BLaER1 treated with 17β-estradiol and CSF1 and Interleukin-3, amounts not matched to agents 10 nM and 100 nM (cell line): ENCODE data around the gene ARG1.
A peak's percentile ranks its signal among the peaks of the same experiment; 100 is the strongest.
"Not testable (repeated sequence)": the region's sequence is repeated elsewhere in the genome, so short reads cannot be mapped to it uniquely, and the experiment has no call there.

Experiments
- H3K27ac ChIP-seq, 11 experiments: shearing (Covaris generic); formaldehyde crosslinking; 2 replicates each; pipeline ENCODE4 v1.8.1; 2022
- H3K27me3 ChIP-seq, 11 experiments: shearing (Covaris generic); formaldehyde crosslinking; 2 replicates each; pipeline ENCODE4 v1.8.1; 2022
- H3K36me3 ChIP-seq, 11 experiments: shearing (Covaris generic); formaldehyde crosslinking; 2 replicates each; pipeline ENCODE4 v1.8.1; 2022
- H3K4me1 ChIP-seq, 10 experiments: shearing (Covaris generic); formaldehyde crosslinking; 2 replicates each; pipeline ENCODE4 v1.8.1; 2022
- H3K4me2 ChIP-seq, 11 experiments: shearing (Covaris generic); formaldehyde crosslinking; 2 replicates each; pipeline ENCODE4 v1.8.1; 2022
- H3K4me3 ChIP-seq, 10 experiments: shearing (Covaris generic); formaldehyde crosslinking; 2 replicates each; pipeline ENCODE4 v1.8.1; 2022
- H3K9ac ChIP-seq, 11 experiments: shearing (Covaris generic); formaldehyde crosslinking; 2 replicates each; pipeline ENCODE4 v1.8.1; 2022
- H3K9me3 ChIP-seq, 11 experiments: shearing (Covaris generic); formaldehyde crosslinking; replicated peaks in 1 of 11; 2 replicates each; pipeline ENCODE4 v1.8.1; 2022
- H4K20me1 ChIP-seq, 11 experiments: shearing (Covaris generic); formaldehyde crosslinking; 2 replicates each; pipeline ENCODE4 v1.8.1; 2022
- Cebpa-rat ChIP-seq, 11 experiments: shearing (Covaris generic); IDR thresholded peaks; 2 replicates each; pipeline ENCODE4 v1.8.1; 2022

Gene ARG1

GRCh38 chr6:131572686-131573415, at the start of gene ARG1:
TSS of gene ARG1 (plus strand) at chr6:131573226. CDS start at chr6:131573283, 57 bp downstream.
- H3K4me1 ChIP-seq = peaks cover 0 to 17% (median 6%) of the 10 kb centered on the region in 10 experiments; a peak in 8 of 20 replicates
- peaks cover 0 to 52% (median 17%) of the 10 kb centered on the region in 11 experiments; a peak in 17 of 22 replicates for H3K36me3 ChIP-seq
- no peak within 1 kb of the TSS for H3K9ac ChIP-seq
- H3K9me3 ChIP-seq = no peaks in the 10 kb centered on the region
- no peak within 1 kb of the TSS for H3K4me3 ChIP-seq
- no peak for TF ChIP-seq Cebpa-rat (IDR thresholded peaks at IDR 0.05)
- no peak within 1 kb of the TSS for H3K4me2 ChIP-seq
- no peak within 1 kb of the TSS for H3K27ac ChIP-seq
- no peaks in the 10 kb centered on the region for H3K27me3 ChIP-seq
- no peaks in the 10 kb centered on the region for H4K20me1 ChIP-seq

GRCh38 chr6:131523988-131524673, 48.9 kb upstream of the ARG1 start:
- H3K27me3 ChIP-seq = no peaks in the 10 kb centered on the region
- H3K36me3 ChIP-seq = no peaks in the 10 kb centered on the region
- no peak overlapping the region for H3K4me2 ChIP-seq
- no peak overlapping the region for H3K27ac ChIP-seq
- no peak overlapping the region for H3K4me3 ChIP-seq
- no peak for TF ChIP-seq Cebpa-rat (IDR thresholded peaks at IDR 0.05)
- no peak overlapping the region for H3K9ac ChIP-seq
- no peaks in the 10 kb centered on the region for H3K4me1 ChIP-seq
- H3K9me3 ChIP-seq = peaks cover 5 to 18% (median 12%) of the 10 kb centered on the region in 11 experiments; a peak in 18 of 22 replicates
- no peaks in the 10 kb centered on the region for H4K20me1 ChIP-seq

GRCh38 chr6:131524695-131525336, 48.2 kb upstream of the ARG1 start:
- Histone ChIP-seq H3K27me3 (no peaks in the 10 kb centered on the region), H3K4me1 (no peaks in the 10 kb centered on the region), H3K27ac (no peak overlapping the region), H3K4me3 (no peak overlapping the region), H3K36me3 (no peaks in the 10 kb centered on the region), H4K20me1 (no peaks in the 10 kb centered on the region), H3K4me2 (no peak overlapping the region), H3K9ac (no peak overlapping the region), H3K9me3 (peaks cover 5 to 18% (median 9%) of the 10 kb centered on the region in 11 experiments; a peak in 17 of 22 replicates)
- no peak for TF ChIP-seq Cebpa-rat (IDR thresholded peaks at IDR 0.05)

GRCh38 chr6:131530936-131531335, 42.1 kb upstream of the ARG1 start:
- H3K4me2 ChIP-seq, H3K36me3 ChIP-seq, H3K27me3 ChIP-seq, H4K20me1 ChIP-seq, H3K9me3 ChIP-seq, H3K4me3 ChIP-seq, H3K9ac ChIP-seq, H3K27ac ChIP-seq: not testable (repeated sequence)
- H3K4me1 ChIP-seq = peaks cover 0 to 20% (median 12%) of the 10 kb centered on the region in 10 experiments; a peak in 12 of 20 replicates

GRCh38 chr6:131531681-131532080, 41.3 kb upstream of the ARG1 start:
- H3K27ac ChIP-seq, H4K20me1 ChIP-seq, H3K4me3 ChIP-seq, H3K36me3 ChIP-seq, H3K9ac ChIP-seq, H3K9me3 ChIP-seq, H3K4me2 ChIP-seq, H3K27me3 ChIP-seq: not testable (repeated sequence)
- peaks cover 0 to 20% (median 12%) of the 10 kb centered on the region in 10 experiments; a peak in 12 of 20 replicates for H3K4me1 ChIP-seq

- H4K20me1 ChIP-seq = no peaks in the 10 kb centered on the region
- peaks cover 0 to 20% (median 12%) of the 10 kb centered on the region in 10 experiments; a peak in 12 of 20 replicates for H3K4me1 ChIP-seq
- no peak overlapping the region for H3K9ac ChIP-seq
- H3K4me2 ChIP-seq = peak overlapping the region in 2 of 11 experiments; percentile 15 to 24; a peak in 4 of 22 replicates
- no peak for TF ChIP-seq Cebpa-rat (IDR thresholded peaks at IDR 0.05)
- no peak overlapping the region for H3K27ac ChIP-seq
- H3K36me3 ChIP-seq = no peaks in the 10 kb centered on the region
- H3K9me3 ChIP-seq = no peaks in the 10 kb centered on the region; a peak in 1 of 22 replicates
- no peaks in the 10 kb centered on the region for H3K27me3 ChIP-seq
- H3K4me3 ChIP-seq = no peak overlapping the region
Measured at GRCh38 chr6:131532580-131533039, 40.4 kb upstream of the ARG1 start.

- H4K20me1 ChIP-seq, H3K9me3 ChIP-seq, H3K9ac ChIP-seq, H3K36me3 ChIP-seq, H3K27me3 ChIP-seq, H3K4me3 ChIP-seq, H3K4me2 ChIP-seq, H3K27ac ChIP-seq: not testable (repeated sequence)
- H3K4me1 ChIP-seq = peaks cover 0 to 12% (median 5%) of the 10 kb centered on the region in 10 experiments; a peak in 10 of 20 replicates
Measured at GRCh38 chr6:131538615-131539014, 34.4 kb upstream of the ARG1 start.

- no peaks in the 10 kb centered on the region for H3K36me3 ChIP-seq
- no peak for TF ChIP-seq Cebpa-rat (IDR thresholded peaks at IDR 0.05)
- H3K27ac ChIP-seq = no peak overlapping the region
- H3K9ac ChIP-seq = no peak overlapping the region
- H3K4me3 ChIP-seq = no peak overlapping the region
- H3K27me3 ChIP-seq = no peaks in the 10 kb centered on the region
- peaks cover 0 to 6% (median 4%) of the 10 kb centered on the region in 11 experiments; a peak in 6 of 22 replicates for H3K9me3 ChIP-seq
- H4K20me1 ChIP-seq = no peaks in the 10 kb centered on the region; a peak in 1 of 22 replicates
- no peak overlapping the region for H3K4me2 ChIP-seq
- peaks cover 0 to 7% (median 0%) of the 10 kb centered on the region in 10 experiments; a peak in 2 of 20 replicates for H3K4me1 ChIP-seq
Measured at GRCh38 chr6:131545317-131545716, 27.7 kb upstream of the ARG1 start.

GRCh38 chr6:131547488-131547887, 25.5 kb upstream of the ARG1 start:
- Histone ChIP-seq H3K4me3 (no peak overlapping the region), H4K20me1 (no peaks in the 10 kb centered on the region; a peak in 1 of 22 replicates), H3K9ac (no peak overlapping the region), H3K27ac (no peak overlapping the region), H3K4me1 (peaks cover 0 to 7% (median 0%) of the 10 kb centered on the region in 10 experiments; a peak in 2 of 20 replicates), H3K4me2 (no peak overlapping the region), H3K27me3 (no peaks in the 10 kb centered on the region), H3K36me3 (no peaks in the 10 kb centered on the region), H3K9me3 (peaks cover 0 to 6% (median 4%) of the 10 kb centered on the region in 11 experiments; a peak in 6 of 22 replicates)
- TF ChIP-seq Cebpa-rat (IDR thresholded peaks at IDR 0.05) = no peak
